Upper lobe of left lung (tissue), 6 donors: ENCODE data around the gene ZNF714. TPM values are rescaled to one million over a fixed set of nuclear protein-coding genes. Genes with fewer than 3 reads are reported as not detected.

ENCODE experiments used
- ATAC-seq, 2 donors: fragments of 200-7000 bp; cut with Tn5 transposase; one replicate each; pipeline ENCODE4 v1.9.1; 2022; ENCODE audit warnings: mild to moderate bottlenecking in 2 of 2, moderate library complexity in 2 of 2; ENCODE audit not compliant: low FRiP score in 2 of 2
- DNase-seq, 2 donors: peaks; one replicate each; pipeline ENCODE4 v3.0.0-alpha.2; 2019 to 2020
- H3K27ac ChIP-seq, 4 donors: fragments of 200-600 bp; sonication (generic); one replicate each; pipeline ENCODE4 v1.5.1; 2016 to 2019
- H3K27me3 ChIP-seq, 4 donors: fragments of 200-600 bp; sonication (generic); one replicate each; pipeline ENCODE4 v1.5.1; 2017 to 2019
- H3K36me3 ChIP-seq, 4 donors: fragments of 200-600 bp; sonication (generic); one replicate each; pipeline ENCODE4 v1.5.1; 2016 to 2019
- H3K4me1 ChIP-seq, 4 donors: fragments of 200-600 bp; sonication (generic); one replicate each; pipeline ENCODE4 v1.5.1; 2018 to 2019
- H3K4me3 ChIP-seq, 4 donors: fragments of 200-600 bp; sonication (generic); one replicate each; pipeline ENCODE4 v1.5.1; 2017 to 2019; ENCODE audit warnings: mild to moderate bottlenecking in 2 of 4, moderate library complexity in 1 of 4
- H3K9me3 ChIP-seq, 4 donors: fragments of 200-600 bp; sonication (generic); one replicate each; pipeline ENCODE4 v1.5.1; 2018 to 2019
- CTCF ChIP-seq, 6 experiments: fragments of 450-650 bp in 4 of 6; fragments of 200-600 bp in 2 of 6; sonication (generic) in 2 of 6; IDR thresholded peaks; one replicate each; pipeline ENCODE4 v1.5.1; 2016 to 2019; ENCODE audit warnings: antibody characterized with exemption in 6 of 6
- EP300 ChIP-seq, 4 donors: sonication (generic); formaldehyde crosslinking; IDR thresholded peaks; one replicate each; pipeline ENCODE4 v1.5.1; 2017; ENCODE audit warnings: antibody characterized with exemption in 4 of 4, control low read depth in 2 of 4
- POLR2A ChIP-seq, 4 donors: fragments of 450-650 bp; IDR thresholded peaks; one replicate each; pipeline ENCODE4 v1.5.1; 2016 to 2017; ENCODE audit warnings: antibody characterized with exemption in 4 of 4, mild to moderate bottlenecking in 2 of 4
- POLR2AphosphoS5 ChIP-seq, 2 donors: sonication (generic); formaldehyde crosslinking; IDR thresholded peaks; one replicate each; pipeline ENCODE4 v1.5.1; 2017; ENCODE audit warnings: antibody characterized with exemption in 2 of 2
- WGBS, 2 donors: methylation state at CpG; one replicate each; pipeline ENCODE4 v1.1.5; 2017 to 2018; 5-methylcytosine and 5-hydroxymethylcytosine counted together
- total RNA-seq, 6 donors: library from RNA; depleted of rRNA in 4 of 6; stranded (reverse); fragments of >200 nt in 4 of 6; gene quantifications; one replicate each; pipeline versions ENCODE4 v1.1.0 to v1.2.1, GENCODE V29; 2016 to 2021
- donor health status: DM: no; HTN: no; CAD: no; lungs with moderate emphysema.
- donor health status: DM: no; HTN: yes; CAD: no; lungs with severe emphysema.

Gene ZNF714
- total RNA-seq, 6 donors from 2014 or later, result 4.1 to 22.3 (median 11.9) TPM

GRCh38 chr19:21117041-21117907 is 35.3 kb downstream of the ZNF714 start:
- TF ChIP-seq EP300 (IDR thresholded peaks at IDR 0.05) (no peak), CTCF (IDR thresholded peaks at IDR 0.05) (no peak), POLR2A (IDR thresholded peaks at IDR 0.05) (no peak), POLR2AphosphoS5 (IDR thresholded peaks at IDR 0.05) (no peak)
- 79 to 86% methylated on average over 2 of the region's 2 CpGs for WGBS, 2 donors

GRCh38 chr19:21126078-21126477 is 44.1 kb downstream of the ZNF714 start:
- Histone ChIP-seq H3K27me3 (no peaks in the 10 kb centered on the region), H3K36me3 (no peaks in the 10 kb centered on the region), H3K4me1 (peaks cover 0 to 3% (median 0%) of the 10 kb centered on the region in 4 donors), H3K4me3 (no peak overlapping the region), H3K27ac (no peak overlapping the region), H3K9me3 (peaks cover 0 to 3% (median 0%) of the 10 kb centered on the region in 4 donors)
- ATAC-seq (no peak), DNase-seq (no peak)
- TF ChIP-seq POLR2A (IDR thresholded peaks at IDR 0.05) (no peak), CTCF (IDR thresholded peaks at IDR 0.05) (no peak), POLR2AphosphoS5 (IDR thresholded peaks at IDR 0.05) (no peak), EP300 (IDR thresholded peaks at IDR 0.05) (no peak)

More at GRCh38 chr19:21117041-21117907, 35.3 kb downstream of the ZNF714 start:
- Histone ChIP-seq H3K36me3 (peaks cover 6 to 15% (median 12%) of the 10 kb centered on the region in 4 donors), H3K4me3 (no peak overlapping the region), H3K27ac (no peak overlapping the region), H3K9me3 (peaks cover 0 to 26% (median 18%) of the 10 kb centered on the region in 4 donors), H3K4me1 (no peaks in the 10 kb centered on the region), H3K27me3 (no peaks in the 10 kb centered on the region)
- DNase-seq (no peak), ATAC-seq (no peak)

- TF ChIP-seq POLR2A (IDR thresholded peaks at IDR 0.05), result no peak
- no peak for TF ChIP-seq CTCF (IDR thresholded peaks at IDR 0.05)
- no peak for TF ChIP-seq EP300 (IDR thresholded peaks at IDR 0.05)
- no peak for TF ChIP-seq POLR2AphosphoS5 (IDR thresholded peaks at IDR 0.05)
- peaks cover 0 to 3% (median 0%) of the 10 kb centered on the region in 4 donors for H3K4me1 ChIP-seq
- H3K36me3 ChIP-seq, result no peaks in the 10 kb centered on the region
- ATAC-seq (no peak), DNase-seq (no peak)
- H3K4me3 ChIP-seq, result no peak overlapping the region
- no peak overlapping the region for H3K27ac ChIP-seq
- H3K9me3 ChIP-seq, result peaks cover 0 to 3% (median 0%) of the 10 kb centered on the region in 4 donors
- WGBS, 2 donors, result 33 to 37% methylated on average over 2 of the region's 2 CpGs
- H3K27me3 ChIP-seq, result no peaks in the 10 kb centered on the region
Measured at GRCh38 chr19:21127001-21127400, 45.0 kb downstream of the ZNF714 start.

GRCh38 chr19:21127898-21128297 is 45.9 kb downstream of the ZNF714 start:
- H3K27me3 ChIP-seq, result no peaks in the 10 kb centered on the region
- no peak for TF ChIP-seq CTCF (IDR thresholded peaks at IDR 0.05)
- no peak for TF ChIP-seq POLR2AphosphoS5 (IDR thresholded peaks at IDR 0.05)
- no peak for TF ChIP-seq EP300 (IDR thresholded peaks at IDR 0.05)
- TF ChIP-seq POLR2A (IDR thresholded peaks at IDR 0.05), result no peak
- no peaks in the 10 kb centered on the region for H3K36me3 ChIP-seq
- 60 to 61% methylated on average over 4 of the region's 4 CpGs for WGBS, 2 donors
- peaks cover 0 to 3% (median 0%) of the 10 kb centered on the region in 4 donors for H3K9me3 ChIP-seq
- no peak overlapping the region for H3K27ac ChIP-seq
- ATAC-seq (no peak), DNase-seq (no peak)
- peaks cover 0 to 3% (median 0%) of the 10 kb centered on the region in 4 donors for H3K4me1 ChIP-seq
- no peak overlapping the region for H3K4me3 ChIP-seq
